ENCODE measurements around the gene TP53AIP1. TPM values are rescaled to one million over a fixed set of nuclear protein-coding genes. Genes with fewer than 3 reads are reported as not detected.

Gene TP53AIP1
- total RNA-seq, 1 experiment from 2014 or later: not detected

- Mint-ChIP-seq H3K36me3 (ENCODE audit: insufficient read depth in 1 of 3, low read depth in 3 of 3) (no peaks in the 10 kb centered on the region; a peak in 1 of 7 replicates), H3K4me1 (peaks cover 17 to 21% of the 10 kb centered on the region in 2 experiments), H3K27ac (no peak overlapping the region; a peak in 1 of 7 replicates), H3K9me3 (no peaks in the 10 kb centered on the region; a peak in 1 of 5 replicates), H3K4me3 (no peak overlapping the region), H3K27me3 (ENCODE audit: low read depth) (peaks cover 35% of the 10 kb centered on the region)
- Histone ChIP-seq H2BK20ac (ENCODE audit: low read depth, low read length, poor library complexity, severe bottlenecking) (no peak overlapping the region), H3K27me3 (ENCODE audit: insufficient read depth, low read length) (peaks cover 2% of the 10 kb centered on the region; the same call in 1 of the 2 replicates), H3K18ac (ENCODE audit: insufficient read length, low read depth, low read length) (no peak overlapping the region), H3K4me1 (ENCODE audit: insufficient read depth, low read length) (no peaks in the 10 kb centered on the region; the same call in 1 of the 2 replicates), H4K20me1 (ENCODE audit: control insufficient read depth, insufficient read depth, insufficient read length) (no peaks in the 10 kb centered on the region), H3K56ac (ENCODE audit: insufficient read length, low read depth, low read length) (no peak overlapping the region), H3K23ac (ENCODE audit: insufficient read length, low read depth, low read length) (no peak overlapping the region), H4K5ac (ENCODE audit: insufficient read length, low read depth, low read length) (no peak overlapping the region), H2BK5ac (ENCODE audit: insufficient read length, low read length) (no peak overlapping the region), H2AK5ac (ENCODE audit: insufficient read length, low read length) (no peak overlapping the region), H3K9me3 (ENCODE audit: control insufficient read depth, low read depth, low read length) (no peaks in the 10 kb centered on the region), H2BK120ac (ENCODE audit: low read depth, low read length, poor library complexity, severe bottlenecking) (no peak overlapping the region), H3T11ph (ENCODE audit: low read length) (no peak overlapping the region), H2BK12ac (ENCODE audit: insufficient read length, low read depth, low read length) (no peak overlapping the region), H3K23me2 (ENCODE audit: insufficient read length, low read depth, low read length, poor library complexity, severe bottlenecking) (no peaks in the 10 kb centered on the region), H3K9ac (ENCODE audit: extremely low read depth, insufficient read length, low read length) (no peak overlapping the region), H3K4me2 (ENCODE audit: insufficient read depth, insufficient read length, low read length) (no peak overlapping the region), H3K79me2 (ENCODE audit: insufficient read depth, low read length) (no peaks in the 10 kb centered on the region), H2AFZ (ENCODE audit: low read length) (no peak overlapping the region), H4K91ac (ENCODE audit: insufficient read length, low read depth, low read length) (no peak overlapping the region), H3K4ac (ENCODE audit: low read depth, low read length) (no peak overlapping the region), H3K79me1 (ENCODE audit: insufficient read depth, low read depth, low read length, poor library complexity, severe bottlenecking) (no peaks in the 10 kb centered on the region), H4K8ac (replicated peaks; ENCODE audit: insufficient read length, low read depth, low read length) (no peak overlapping the region), H2BK15ac (ENCODE audit: low read depth, low read length) (no peak overlapping the region), H3K27ac (ENCODE audit: insufficient read length, low read depth, low read length) (no peak overlapping the region), H3K14ac (ENCODE audit: insufficient read depth, low read length) (no peak overlapping the region; the same call in 1 of the 2 replicates)
- no peak for DNase-seq
- TF ChIP-seq CTCF (conservative IDR thresholded peaks at IDR 0.05): no peak
- WGBS (ENCODE audit: extremely low coverage, insufficient read length, low lambda C conversion rate): no CpG with 5 or more reads among the region's 14 CpGs
These were observed 949 bp downstream of the TP53AIP1 start for GRCh38 chr11:128941573-128942271.
